G401 (cell line): ENCODE results near the gene SIRT6. TPM values are rescaled to one million over a fixed set of nuclear protein-coding genes. Genes with fewer than 3 reads are reported as not detected.
"Not testable (repeated sequence)": the region's sequence is repeated elsewhere in the genome, so short reads cannot be mapped to it uniquely, and the experiment has no call there.

Source experiments
- DNase-seq: peaks from one replicate; pipeline ENCODE4 v3.0.0-alpha.2; 2015; ENCODE audit warnings: low spot score
- in situ Hi-C: cut with HindIII; loops from 2 replicates; pipeline ENCODE4 v1.10.0; 2016; ENCODE audit warnings: low sequenced_read_pairs, mixed read lengths
- total RNA-seq: library from RNA; depleted of rRNA; stranded (reverse); fragments of >200 nt; shearing (Covaris generic); gene quantifications from 2 replicates; pipeline ENCODE4 v1.2.3, GENCODE V29; 2014

The SIRT6 gene
- total RNA-seq, 1 experiment from 2014 or later = 21.8 TPM

- in situ Hi-C loops = no loop called here
- DNase-seq = no peak
These were observed 1.8 kb upstream of the SIRT6 start for GRCh38 chr19:4183967-4184717.

- in situ Hi-C loops = no loop called here
- DNase-seq = no peak
These were observed 1.3 kb downstream of the SIRT6 start for GRCh38 chr19:4181053-4181508.

- no peak for DNase-seq
- in situ Hi-C loops = no loop called here
These were observed 3.4 kb downstream of the SIRT6 start for GRCh38 chr19:4178990-4179389.

- in situ Hi-C loops = no loop called here
- no peak for DNase-seq
These were observed 5.2 kb downstream of the SIRT6 start for GRCh38 chr19:4177146-4177545.

DNA sequence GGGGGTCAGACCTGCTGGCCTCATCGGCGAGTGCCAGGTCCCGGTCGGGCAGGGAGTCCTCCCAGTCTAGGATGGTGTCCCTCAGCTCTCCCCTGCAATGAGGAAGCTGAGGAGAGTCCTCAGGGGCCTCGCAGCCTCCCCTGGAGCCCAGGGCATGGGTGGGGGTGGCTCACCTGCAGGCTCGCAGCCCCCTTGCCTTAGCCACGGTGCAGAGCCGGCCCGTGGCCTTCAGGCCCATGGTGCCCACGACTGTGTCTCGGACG lies 6.8 kb downstream of the SIRT6 start:
- in situ Hi-C loops = no loop called here
- no peak for DNase-seq

GRCh38 chr19:4174895-4175668 lies 7.3 kb downstream of the SIRT6 start:
- in situ Hi-C loops = no loop called here

DNA sequence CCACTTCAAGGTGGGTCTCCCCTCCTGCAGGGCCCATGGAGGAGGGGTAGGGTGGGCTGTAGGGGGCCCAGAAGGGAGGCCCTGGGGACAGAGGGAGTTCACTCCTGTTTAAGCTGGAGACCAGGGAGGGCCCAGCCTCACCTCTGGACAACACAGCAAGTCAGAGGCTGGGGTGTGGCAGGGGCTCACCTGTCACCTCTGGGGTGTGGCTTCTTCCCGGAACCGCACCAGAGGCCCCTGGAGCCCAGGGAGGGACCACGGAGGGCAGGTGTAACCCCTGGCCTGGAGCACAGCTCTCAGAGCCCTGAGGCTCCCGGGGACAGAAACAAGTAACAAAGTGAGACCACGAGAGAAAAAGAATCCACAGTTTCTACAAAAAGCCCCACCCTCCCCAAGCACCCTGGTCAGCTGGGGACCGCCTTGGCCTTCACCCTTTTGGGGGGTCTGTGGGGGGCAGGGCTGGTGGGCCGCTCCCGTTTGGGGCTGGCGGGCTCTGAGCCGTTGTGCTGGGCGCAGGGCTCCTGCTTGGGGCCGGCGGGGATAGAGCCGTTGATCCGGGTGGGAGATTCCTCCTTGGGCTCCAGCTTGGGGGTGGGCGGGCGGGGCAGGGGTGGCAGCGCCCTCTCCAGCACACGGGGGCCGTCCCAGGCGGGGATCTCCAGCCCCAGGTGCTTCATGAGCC lies 8.0 kb downstream of the SIRT6 start:
- in situ Hi-C loops = no loop called here
- no peak for DNase-seq

More at GRCh38 chr19:4174895-4175668, 7.3 kb downstream of the SIRT6 start:
- DNase-seq = no peak

- in situ Hi-C loops = no loop called here
These were observed 8.7 kb downstream of the SIRT6 start for GRCh38 chr19:4173479-4174212.

DNA sequence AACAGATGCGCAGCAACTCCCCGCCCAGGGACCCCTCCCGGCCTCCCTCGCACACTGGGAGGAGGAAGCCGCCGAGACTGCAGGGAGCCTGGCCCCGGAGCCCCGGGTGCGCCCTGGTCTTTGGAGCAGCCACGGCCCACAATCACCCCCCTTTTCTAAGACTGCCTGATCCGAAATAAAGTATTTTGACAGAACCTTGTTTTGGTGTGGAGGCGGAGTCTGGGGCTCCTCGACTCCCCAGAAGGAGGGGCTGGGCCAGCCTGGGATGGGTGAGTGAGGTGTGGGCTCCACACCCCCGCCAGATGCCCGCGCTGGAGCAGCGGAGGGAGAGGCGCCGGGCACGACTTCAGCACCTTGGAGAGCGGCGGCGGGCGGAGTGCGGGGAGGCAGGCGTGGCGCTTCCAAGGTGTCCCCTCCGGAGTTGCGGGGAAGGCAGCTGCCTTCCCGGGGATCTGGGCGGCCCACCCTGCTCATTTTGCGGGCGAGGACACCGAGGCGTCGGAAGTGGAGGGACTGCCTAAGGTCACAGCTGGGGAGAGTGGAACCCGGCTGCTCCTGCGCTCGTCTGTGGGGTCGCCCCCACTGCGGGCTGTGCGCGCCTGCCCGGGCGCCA lies 9.4 kb downstream of the SIRT6 start:
- in situ Hi-C loops = no loop called here
- DNase-seq = no peak

More at GRCh38 chr19:4173479-4174212, 8.7 kb downstream of the SIRT6 start:
- no peak for DNase-seq

DNA sequence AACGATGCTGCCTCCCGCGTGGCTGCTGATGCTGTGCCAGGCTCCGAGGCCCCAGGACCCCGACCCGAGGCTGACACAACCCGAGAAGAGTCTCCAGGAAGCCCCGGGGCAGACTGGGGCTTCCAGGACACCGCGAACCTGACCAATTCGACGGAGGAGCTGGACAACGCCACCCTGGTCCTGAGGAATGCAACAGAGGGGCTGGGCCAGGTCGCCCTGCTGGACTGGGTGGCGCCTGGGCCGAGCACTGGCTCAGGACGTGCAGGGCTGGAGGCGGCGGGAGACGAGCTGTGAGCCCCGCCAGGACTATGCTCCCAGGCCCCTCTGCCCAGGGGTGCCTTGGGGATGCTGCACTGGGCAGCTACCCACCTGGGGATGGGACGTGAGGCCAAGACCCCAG lies 10.7 kb downstream of the SIRT6 start:
- in situ Hi-C loops = no loop called here
- DNase-seq = no peak

DNA sequence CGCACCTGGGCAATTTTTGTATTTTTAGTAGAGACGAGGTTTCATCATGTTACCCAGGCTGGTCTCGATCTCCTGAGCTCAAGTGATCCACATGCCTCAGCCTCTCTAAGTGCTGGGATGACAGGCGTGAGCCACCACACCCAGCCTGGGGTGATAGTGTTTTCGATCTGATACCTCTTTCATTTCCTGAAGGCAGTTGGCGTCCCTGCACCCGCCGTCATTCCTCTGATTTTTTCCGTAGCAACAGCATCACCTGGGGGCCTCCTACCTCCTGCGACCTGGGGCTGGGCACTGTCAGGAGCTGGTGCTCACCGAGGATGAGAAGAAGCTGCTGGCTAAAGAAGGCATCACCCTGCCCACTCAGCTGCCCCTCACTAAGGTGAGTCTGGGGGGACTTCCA lies 18.1 kb downstream of the SIRT6 start:
- in situ Hi-C loops = no loop called here
- no peak for DNase-seq

GRCh38 chr19:4161415-4162077 lies 20.8 kb downstream of the SIRT6 start:
- in situ Hi-C loops = no loop called here

DNA sequence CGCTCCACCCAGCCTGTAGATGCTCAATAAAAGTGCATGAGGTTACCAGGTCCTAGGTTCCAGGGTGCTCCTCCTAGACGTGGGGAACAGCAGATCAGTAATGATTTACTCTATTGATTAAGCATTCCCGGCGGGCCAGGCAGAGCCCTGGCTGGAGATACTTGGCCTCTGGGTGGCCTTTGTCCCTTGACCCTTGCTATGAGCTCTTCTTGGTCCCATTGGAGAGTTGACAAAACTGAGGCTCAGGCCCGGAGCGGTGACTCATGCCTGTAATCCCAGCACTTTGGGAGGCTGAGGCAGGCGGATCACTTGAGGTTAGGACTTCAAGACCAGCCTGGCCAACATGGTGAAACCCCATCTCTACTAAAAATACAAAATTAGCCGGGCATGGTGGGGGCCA lies 24.4 kb downstream of the SIRT6 start:
- in situ Hi-C loops, DNase-seq: not testable (repeated sequence)

More at GRCh38 chr19:4161415-4162077, 20.8 kb downstream of the SIRT6 start:
- no peak for DNase-seq

DNA sequence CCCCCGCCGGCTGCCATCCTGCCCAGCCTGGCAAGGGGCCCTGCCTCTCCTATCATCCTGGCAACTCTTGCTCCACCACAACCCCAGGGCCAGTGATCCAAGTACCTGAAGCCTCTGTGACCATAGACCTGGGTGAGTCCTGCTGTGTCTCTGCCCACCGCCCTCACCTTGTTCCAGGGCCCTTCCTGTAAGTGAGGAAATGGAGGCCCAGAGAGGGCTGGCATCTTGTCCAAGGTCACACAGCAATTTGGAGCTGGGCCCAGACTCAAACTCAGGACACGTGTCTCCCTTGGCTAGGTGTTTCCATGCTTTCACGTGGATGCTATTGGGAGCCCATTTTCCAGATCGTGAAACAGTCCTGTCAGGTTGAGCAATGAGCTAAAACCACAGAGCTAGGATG lies 25.2 kb downstream of the SIRT6 start:
- in situ Hi-C loops = no loop called here
- DNase-seq = no peak

DNA sequence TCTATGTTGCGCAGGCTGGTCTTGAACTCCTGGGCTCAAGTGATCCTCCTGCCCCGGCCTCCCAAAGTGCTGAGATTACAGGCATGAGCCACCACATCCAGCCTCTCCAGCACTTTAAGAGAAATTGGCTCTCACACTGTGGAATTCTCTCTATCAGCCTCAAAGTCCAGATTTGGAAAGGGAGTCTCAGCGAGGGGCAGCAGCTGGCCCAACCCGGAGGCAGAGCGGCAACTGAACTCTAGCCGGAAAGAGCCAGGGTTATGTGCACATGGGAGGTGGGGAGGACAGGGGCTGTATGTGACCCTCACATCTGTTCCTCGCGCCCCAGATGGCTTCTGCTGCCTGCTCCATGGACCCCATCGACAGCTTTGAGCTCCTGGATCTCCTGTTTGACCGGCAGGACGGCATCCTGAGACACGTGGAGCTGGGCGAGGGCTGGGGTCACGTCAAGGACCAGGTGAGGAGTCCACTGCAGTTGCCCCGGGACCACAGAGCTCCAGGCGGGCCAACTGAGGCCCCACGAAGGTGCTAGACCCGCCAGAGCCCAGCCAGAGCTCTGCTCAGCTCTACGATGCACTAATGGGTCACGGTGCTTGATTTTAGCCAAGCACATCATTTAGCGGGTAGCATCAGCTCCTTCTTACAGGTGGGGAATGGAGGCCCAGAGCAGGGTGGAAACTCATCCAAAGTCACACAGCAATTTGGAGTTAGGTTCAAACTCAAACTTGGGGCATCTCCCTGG lies 27.6 kb downstream of the SIRT6 start:
- in situ Hi-C loops = no loop called here
- no peak for DNase-seq

GRCh38 chr19:4152241-4152998 lies 29.9 kb downstream of the SIRT6 start:
- DNase-seq = no peak
- in situ Hi-C loops = no loop called here

DNA sequence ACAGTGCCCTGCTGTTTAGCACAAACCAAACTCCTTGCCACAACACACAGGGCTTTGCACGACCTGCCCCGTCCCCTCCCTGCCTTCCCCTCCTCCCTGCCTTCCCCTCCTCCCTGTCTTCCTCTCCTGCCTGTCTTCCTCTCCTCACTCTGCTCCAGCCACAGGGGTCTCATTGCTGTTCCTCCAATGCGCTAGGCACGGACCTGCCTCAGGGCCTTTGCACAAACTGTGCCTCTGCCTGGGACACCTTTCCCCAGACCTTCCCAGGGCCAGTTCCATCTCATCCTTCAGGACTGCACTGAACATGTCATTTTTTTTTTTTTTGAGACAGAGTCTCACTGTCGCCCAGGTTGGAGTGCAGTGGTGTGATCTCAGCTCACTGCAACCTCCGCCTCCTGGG lies 30.7 kb downstream of the SIRT6 start:
- in situ Hi-C loops = no loop called here
- DNase-seq = no peak
